Bronchial epithelial cell (primary cell): ENCODE measurements around the gene ISLR2. TPM values are rescaled to one million over a fixed set of nuclear protein-coding genes. Genes with fewer than 3 reads are reported as not detected.

Source experiments
- DNase-seq: peaks from one replicate; pipeline ENCODE4 v3.0.0-alpha.2; 2010; ENCODE audit warnings: low read depth
- FAIRE-seq: peaks from 2 replicates; lab custom pipeline; 2011; peaks lifted over from hg19 to GRCh38; lab: Jason Lieb, UNC
- H3K27me3 ChIP-seq: 2 replicates; pipeline ENCODE4 v1.5.1; 2011; ENCODE audit warnings: low read length; ENCODE audit not compliant: control insufficient read depth, insufficient read depth
- H3K36me3 ChIP-seq: 2 replicates; pipeline ENCODE4 v1.5.1; 2011; ENCODE audit warnings: low read length; ENCODE audit not compliant: control insufficient read depth, insufficient read depth
- H3K4me3 ChIP-seq: 2 replicates; pipeline ENCODE4 v1.5.1; 2011; ENCODE audit warnings: mild to moderate bottlenecking, low read depth, low read length, control low read depth
- CTCF ChIP-seq: IDR thresholded peaks from 2 replicates; pipeline ENCODE4 v1.5.1; 2011; ENCODE audit warnings: mild to moderate bottlenecking, moderate library complexity, low read length, control low read depth, inconsistent platforms; ENCODE audit not compliant: insufficient read depth, severe bottlenecking
- total RNA-seq: library from RNA; depleted of rRNA; stranded (reverse); fragments of >200 nt; gene quantifications from 2 replicates; pipeline ENCODE4 v1.2.1, GENCODE V29; 2014

Gene ISLR2
- total RNA-seq, 1 donor from 2014 or later = not detected

DNA sequence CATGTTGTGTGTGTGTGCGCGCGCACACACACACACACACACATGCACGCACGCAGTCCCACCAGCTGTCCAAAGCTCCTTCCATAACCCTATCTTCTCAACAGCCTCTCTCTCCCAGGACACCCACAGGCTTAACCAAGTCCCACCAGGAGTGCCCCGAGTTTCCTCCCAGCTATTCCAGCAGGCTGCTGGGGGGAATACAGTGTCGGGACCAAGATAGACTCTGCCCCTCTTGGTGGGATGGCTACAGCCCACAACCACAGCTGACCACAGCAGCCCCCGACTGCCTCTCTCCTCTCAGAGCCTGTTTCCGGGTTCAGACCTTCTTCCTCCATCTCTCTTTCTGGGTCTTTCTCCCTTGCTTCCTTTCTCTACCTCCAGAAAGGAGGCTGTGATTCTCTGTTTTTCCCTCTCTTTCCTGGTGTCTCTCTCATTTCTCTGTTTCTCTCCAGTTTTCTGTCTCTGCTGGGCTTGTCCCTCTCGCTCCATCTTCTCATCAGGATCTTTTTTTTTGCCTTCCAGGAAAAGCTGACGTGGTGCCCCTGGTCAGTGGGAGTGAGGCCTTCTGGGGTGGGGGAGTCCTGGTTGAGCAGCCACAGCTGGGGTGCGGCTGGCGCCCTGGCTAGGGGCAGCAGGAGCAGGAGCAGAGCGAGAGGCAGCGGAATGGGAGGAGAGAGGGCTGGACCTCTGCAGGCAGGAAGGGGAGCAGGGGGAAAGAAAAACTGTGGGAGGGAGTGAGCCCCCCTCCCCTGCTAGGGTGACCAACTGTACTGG, 39.9 kb downstream of the ISLR2 start:
- DNase-seq (no peak), FAIRE-seq (no peak)
- Histone ChIP-seq H3K4me3 (no peak overlapping the region), H3K27me3 (peaks cover 17% of the 10 kb centered on the region), H3K36me3 (no peaks in the 10 kb centered on the region)
- TF ChIP-seq CTCF = no peak

- no peak for DNase-seq
- FAIRE-seq = no peak
- H3K27me3 ChIP-seq = peaks cover 17% of the 10 kb centered on the region
- no peak overlapping the region for H3K4me3 ChIP-seq
- H3K36me3 ChIP-seq = no peaks in the 10 kb centered on the region
- no peak for TF ChIP-seq CTCF
These were observed 40.6 kb downstream of the ISLR2 start for GRCh38 chr15:74170875-74171578.

DNA sequence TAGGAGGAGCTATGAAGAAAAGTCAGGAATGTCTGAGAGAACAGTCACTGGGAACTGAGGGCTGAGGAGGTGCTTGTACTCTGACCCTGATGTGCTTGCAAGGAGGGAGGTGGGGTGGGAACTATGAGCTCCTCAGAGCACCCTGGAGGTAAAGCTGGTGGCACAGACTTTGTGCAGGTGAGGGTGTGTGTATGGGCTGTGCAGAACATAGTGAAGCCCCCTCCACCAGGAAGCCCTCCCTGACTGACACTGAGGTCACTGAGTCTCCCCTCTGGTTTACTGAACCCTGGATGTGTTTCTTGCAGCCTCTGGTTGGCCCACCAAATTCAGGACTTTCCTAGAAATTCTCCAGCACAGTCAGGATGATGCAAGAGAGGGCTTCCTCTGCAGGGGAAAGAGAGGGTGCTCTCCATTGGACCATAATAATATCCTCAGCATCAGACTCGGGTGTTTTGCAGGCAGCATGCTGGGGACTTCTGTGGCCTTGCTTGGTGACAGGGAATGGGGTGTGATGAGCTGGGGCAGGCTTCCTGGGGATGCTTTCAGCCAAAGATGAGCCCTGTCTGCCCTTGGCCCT, 41.7 kb downstream of the ISLR2 start:
- DNase-seq (no peak), FAIRE-seq (peak; percentile 68)
- TF ChIP-seq CTCF = no peak
- H3K36me3 ChIP-seq = no peaks in the 10 kb centered on the region
- H3K4me3 ChIP-seq = no peak overlapping the region
- H3K27me3 ChIP-seq = peaks cover 17% of the 10 kb centered on the region

DNA sequence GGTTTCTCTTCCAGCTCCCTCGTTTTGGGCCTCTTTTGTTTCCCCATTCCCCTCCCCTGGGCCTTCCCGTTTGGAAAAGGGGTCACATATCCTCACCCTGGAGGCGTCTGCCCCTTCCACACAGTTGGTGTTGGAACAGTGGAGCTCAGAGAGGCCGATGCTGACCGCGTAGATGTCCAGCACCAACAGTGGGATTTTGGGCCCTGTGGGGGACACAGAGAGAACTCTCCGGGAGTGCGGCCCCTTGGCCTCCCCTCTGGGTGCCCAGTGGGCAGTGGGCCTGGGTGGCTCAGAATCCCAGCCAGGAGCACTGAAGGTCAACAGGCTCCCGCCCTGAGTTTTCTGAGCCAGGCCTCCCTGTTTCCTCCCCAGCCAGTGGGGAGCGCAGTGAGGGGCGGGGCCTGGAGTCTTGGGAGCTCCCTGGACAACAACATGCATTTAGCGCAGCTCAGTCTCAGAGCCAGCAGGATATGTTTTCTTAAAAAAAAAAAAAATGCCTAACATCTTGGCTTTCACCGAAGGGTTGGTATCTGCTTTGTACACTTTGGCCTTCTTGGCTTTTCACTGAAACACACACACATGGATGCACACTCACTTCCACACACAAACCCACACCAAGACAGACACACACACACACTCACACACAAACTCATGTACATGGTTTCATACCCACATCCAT, 42.5 kb downstream of the ISLR2 start:
- TF ChIP-seq CTCF = no peak
- Histone ChIP-seq H3K36me3 (no peaks in the 10 kb centered on the region), H3K4me3 (no peak overlapping the region), H3K27me3 (peaks cover 17% of the 10 kb centered on the region)
- DNase-seq (no peak), FAIRE-seq (no peak)

GRCh38 chr15:74173380-74174218, 43.2 kb downstream of the ISLR2 start, which contains the start of gene ISLR:
Gene ISLR, plus strand, starts transcription at chr15:74173710. Its CDS starts 1,149 bp downstream, at chr15:74174859.
- Histone ChIP-seq H3K4me3 (no peak within 1 kb of the TSS), H3K27me3 (peaks cover 16% of the 10 kb centered on the region), H3K36me3 (no peaks in the 10 kb centered on the region)
- FAIRE-seq (no peak), DNase-seq (no peak)
- no peak for TF ChIP-seq CTCF
